ENCODE data around the gene ITGB7. TPM values are rescaled to one million over a fixed set of nuclear protein-coding genes. Genes with fewer than 3 reads are reported as not detected.

The ITGB7 gene
- total RNA-seq, 1 donor, result 1.1 TPM

- Histone ChIP-seq H3K4me2 (ENCODE audit: insufficient read depth, low read length) (no peak overlapping the region), H3K27me3 (ENCODE audit: insufficient read depth, low read length) (peaks cover 37% of the 10 kb centered on the region), H3K36me3 (ENCODE audit: insufficient read depth, low read length) (no peaks in the 10 kb centered on the region), H2AFZ (ENCODE audit: low read length) (no peak overlapping the region), H3K9me3 (ENCODE audit: low read depth, low read length) (no peaks in the 10 kb centered on the region), H4K20me1 (ENCODE audit: insufficient read depth, low read length) (no peaks in the 10 kb centered on the region), H3K4me1 (ENCODE audit: insufficient read depth, low read length) (no peaks in the 10 kb centered on the region), H3K27ac (ENCODE audit: low read depth, low read length) (no peak overlapping the region), H3K4me3 (ENCODE audit: insufficient read depth, low read length) (no peak overlapping the region), H3K79me2 (ENCODE audit: insufficient read depth, low read length) (no peaks in the 10 kb centered on the region)
- DNase-seq (ENCODE audit: insufficient read length, low spot score, missing footprints), result peak; percentile 8
- TF ChIP-seq, protein P1, sequence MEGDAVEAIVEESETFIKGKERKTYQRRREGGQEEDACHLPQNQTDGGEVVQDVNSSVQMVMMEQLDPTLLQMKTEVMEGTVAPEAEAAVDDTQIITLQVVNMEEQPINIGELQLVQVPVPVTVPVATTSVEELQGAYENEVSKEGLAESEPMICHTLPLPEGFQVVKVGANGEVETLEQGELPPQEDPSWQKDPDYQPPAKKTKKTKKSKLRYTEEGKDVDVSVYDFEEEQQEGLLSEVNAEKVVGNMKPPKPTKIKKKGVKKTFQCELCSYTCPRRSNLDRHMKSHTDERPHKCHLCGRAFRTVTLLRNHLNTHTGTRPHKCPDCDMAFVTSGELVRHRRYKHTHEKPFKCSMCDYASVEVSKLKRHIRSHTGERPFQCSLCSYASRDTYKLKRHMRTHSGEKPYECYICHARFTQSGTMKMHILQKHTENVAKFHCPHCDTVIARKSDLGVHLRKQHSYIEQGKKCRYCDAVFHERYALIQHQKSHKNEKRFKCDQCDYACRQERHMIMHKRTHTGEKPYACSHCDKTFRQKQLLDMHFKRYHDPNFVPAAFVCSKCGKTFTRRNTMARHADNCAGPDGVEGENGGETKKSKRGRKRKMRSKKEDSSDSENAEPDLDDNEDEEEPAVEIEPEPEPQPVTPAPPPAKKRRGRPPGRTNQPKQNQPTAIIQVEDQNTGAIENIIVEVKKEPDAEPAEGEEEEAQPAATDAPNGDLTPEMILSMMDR (IDR thresholded peaks at IDR 0.05; ENCODE audit: extremely low read depth, low read depth, low read length), result no peak
These were observed 37.3 kb upstream of the ITGB7 start for GRCh38 chr12:53244337-53244736.

DNA sequence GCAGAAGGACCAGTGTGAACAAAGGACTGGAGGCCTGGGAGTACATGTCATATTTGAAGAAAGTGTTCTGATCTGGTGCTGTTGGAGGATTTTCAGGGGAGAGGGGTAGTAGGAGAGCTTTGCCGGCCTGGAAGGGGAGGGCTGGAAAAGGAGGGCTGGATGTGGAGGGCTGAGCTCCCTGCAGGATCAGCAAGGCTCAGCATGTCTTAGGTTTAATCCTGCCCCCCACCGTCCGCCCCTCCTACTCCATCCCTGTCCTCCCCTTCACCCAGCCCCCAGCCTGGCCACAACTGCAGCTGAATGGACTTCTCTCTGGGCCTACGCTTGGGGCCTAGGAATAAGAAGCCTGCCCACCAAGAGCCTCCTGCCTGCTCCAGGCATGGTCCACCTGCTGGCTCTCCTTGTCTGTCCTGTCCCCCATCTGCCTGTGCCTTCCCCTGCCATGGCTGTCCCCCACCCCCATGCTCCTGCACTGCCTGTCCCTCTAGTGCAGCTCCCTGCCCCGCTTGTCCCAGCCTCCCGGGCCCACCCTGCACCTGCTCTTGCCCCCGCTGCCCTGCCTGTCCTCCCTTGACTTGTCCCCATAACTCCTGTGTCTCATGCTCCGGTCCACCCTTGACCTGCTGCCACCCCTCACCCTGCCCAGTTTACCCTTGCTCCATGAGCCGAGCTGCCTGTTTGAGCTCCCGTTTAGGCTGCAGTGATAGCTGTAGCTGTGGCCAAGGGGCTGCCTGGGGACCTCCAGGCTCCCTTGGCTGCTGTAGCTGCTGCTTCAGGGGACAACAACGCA lies 34.8 kb upstream of the ITGB7 start:
- Histone ChIP-seq H3K9me3 (ENCODE audit: low read depth, low read length) (no peaks in the 10 kb centered on the region), H3K27me3 (ENCODE audit: insufficient read depth, low read length) (peaks cover 40% of the 10 kb centered on the region), H3K4me3 (ENCODE audit: insufficient read depth, low read length) (no peak overlapping the region), H3K79me2 (ENCODE audit: insufficient read depth, low read length) (no peaks in the 10 kb centered on the region), H4K20me1 (ENCODE audit: insufficient read depth, low read length) (no peaks in the 10 kb centered on the region), H3K27ac (ENCODE audit: low read depth, low read length) (no peak overlapping the region), H3K36me3 (ENCODE audit: insufficient read depth, low read length) (no peaks in the 10 kb centered on the region), H3K4me2 (ENCODE audit: insufficient read depth, low read length) (no peak overlapping the region), H3K4me1 (ENCODE audit: insufficient read depth, low read length) (no peaks in the 10 kb centered on the region), H2AFZ (ENCODE audit: low read length) (no peak overlapping the region)
- TF ChIP-seq, protein P1 (IDR thresholded peaks at IDR 0.05; ENCODE audit: extremely low read depth, low read depth, low read length), result no peak
- peak; percentile 58 for DNase-seq (ENCODE audit: insufficient read length, low spot score, missing footprints)

DNA sequence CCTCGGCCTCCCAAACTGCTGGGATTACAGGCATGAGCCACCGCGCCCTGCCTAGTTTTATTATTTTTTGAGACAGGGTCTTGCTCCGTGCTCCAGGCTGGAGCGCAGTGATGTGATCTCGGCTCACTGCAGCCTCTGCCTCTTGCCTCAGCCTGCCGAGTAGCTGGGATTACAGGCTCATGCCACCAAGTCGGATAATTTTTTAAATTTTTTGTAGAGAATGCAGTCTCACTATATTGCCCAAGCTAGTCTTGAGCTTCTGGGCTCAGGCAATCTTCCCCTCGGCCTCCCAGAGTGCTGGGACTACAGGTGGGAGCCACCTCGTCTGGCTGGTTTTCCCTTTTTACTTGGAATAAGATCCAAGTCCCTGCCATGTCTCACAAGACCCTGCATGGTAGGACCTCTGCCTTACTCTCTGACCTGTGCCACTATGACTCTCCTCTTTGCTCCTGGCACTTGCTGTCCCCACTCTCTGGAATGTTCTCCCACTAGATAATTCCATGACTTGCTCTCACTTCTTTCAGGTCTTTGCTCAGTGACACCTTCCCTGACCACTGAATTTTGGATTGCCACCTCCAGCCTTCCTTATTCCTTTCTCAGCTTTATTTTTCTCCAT lies 32.7 kb upstream of the ITGB7 start:
- no peaks in the 10 kb centered on the region for H3K4me1 ChIP-seq (ENCODE audit: insufficient read depth, low read length)
- peaks cover 35% of the 10 kb centered on the region for H3K27me3 ChIP-seq (ENCODE audit: insufficient read depth, low read length)
- H4K20me1 ChIP-seq (ENCODE audit: insufficient read depth, low read length), result no peaks in the 10 kb centered on the region
- H2AFZ ChIP-seq (ENCODE audit: low read length), result no peak overlapping the region
- no peak overlapping the region for H3K27ac ChIP-seq (ENCODE audit: low read depth, low read length)
- no peaks in the 10 kb centered on the region for H3K36me3 ChIP-seq (ENCODE audit: insufficient read depth, low read length)
- H3K4me2 ChIP-seq (ENCODE audit: insufficient read depth, low read length), result no peak overlapping the region
- no peaks in the 10 kb centered on the region for H3K9me3 ChIP-seq (ENCODE audit: low read depth, low read length)
- H3K79me2 ChIP-seq (ENCODE audit: insufficient read depth, low read length), result no peaks in the 10 kb centered on the region
- peak; percentile 70 for DNase-seq (ENCODE audit: insufficient read length, low spot score, missing footprints)
- TF ChIP-seq, protein P1 (IDR thresholded peaks at IDR 0.05; ENCODE audit: extremely low read depth, low read depth, low read length), result no peak
- H3K4me3 ChIP-seq (ENCODE audit: insufficient read depth, low read length), result no peak overlapping the region

GRCh38 chr12:53236443-53237111 lies 29.5 kb upstream of the ITGB7 start:
- TF ChIP-seq, protein P1 (IDR thresholded peaks at IDR 0.05; ENCODE audit: extremely low read depth, low read depth, low read length), result no peak
- H3K4me1 ChIP-seq (ENCODE audit: insufficient read depth, low read length), result peaks cover 21% of the 10 kb centered on the region
- H3K36me3 ChIP-seq (ENCODE audit: insufficient read depth, low read length), result no peaks in the 10 kb centered on the region
- DNase-seq (ENCODE audit: insufficient read length, low spot score, missing footprints), result no peak
- no peak overlapping the region for H3K4me3 ChIP-seq (ENCODE audit: insufficient read depth, low read length)
- H4K20me1 ChIP-seq (ENCODE audit: insufficient read depth, low read length), result no peaks in the 10 kb centered on the region
- no peak overlapping the region for H3K4me2 ChIP-seq (ENCODE audit: insufficient read depth, low read length)
- peaks cover 19% of the 10 kb centered on the region for H3K27me3 ChIP-seq (ENCODE audit: insufficient read depth, low read length)
- no peaks in the 10 kb centered on the region for H3K9me3 ChIP-seq (ENCODE audit: low read depth, low read length)
- no peak overlapping the region for H2AFZ ChIP-seq (ENCODE audit: low read length)
- no peaks in the 10 kb centered on the region for H3K79me2 ChIP-seq (ENCODE audit: insufficient read depth, low read length)
- no peak overlapping the region for H3K27ac ChIP-seq (ENCODE audit: low read depth, low read length)

Measured in osteoblast (primary cell).